AG09309 (cell line): ENCODE measurements around the gene CDH13.

Experiments used
- DNase-seq: peaks from one replicate; pipeline ENCODE4 v3.0.0-alpha.2; 2010; ENCODE audit warnings: low read depth
- H3K4me3 ChIP-seq: 2 replicates; pipeline ENCODE4 v1.5.1; 2011; ENCODE audit warnings: mild to moderate bottlenecking, low read depth, low read length, moderate library complexity; ENCODE audit not compliant: control insufficient read depth
- TF ChIP-seq, protein P1 (sequence below): IDR thresholded peaks from 2 replicates; pipeline ENCODE4 v1.5.1; 2011; ENCODE audit warnings: mild to moderate bottlenecking, low read depth, low read length, inconsistent platforms; ENCODE audit not compliant: insufficient read depth, control insufficient read depth; ENCODE audit errors: missing control alignments

The CDH13 gene

GRCh38 chr16:82703161-82703560 is 76.4 kb downstream of the CDH13 start:
- TF ChIP-seq, protein P1, sequence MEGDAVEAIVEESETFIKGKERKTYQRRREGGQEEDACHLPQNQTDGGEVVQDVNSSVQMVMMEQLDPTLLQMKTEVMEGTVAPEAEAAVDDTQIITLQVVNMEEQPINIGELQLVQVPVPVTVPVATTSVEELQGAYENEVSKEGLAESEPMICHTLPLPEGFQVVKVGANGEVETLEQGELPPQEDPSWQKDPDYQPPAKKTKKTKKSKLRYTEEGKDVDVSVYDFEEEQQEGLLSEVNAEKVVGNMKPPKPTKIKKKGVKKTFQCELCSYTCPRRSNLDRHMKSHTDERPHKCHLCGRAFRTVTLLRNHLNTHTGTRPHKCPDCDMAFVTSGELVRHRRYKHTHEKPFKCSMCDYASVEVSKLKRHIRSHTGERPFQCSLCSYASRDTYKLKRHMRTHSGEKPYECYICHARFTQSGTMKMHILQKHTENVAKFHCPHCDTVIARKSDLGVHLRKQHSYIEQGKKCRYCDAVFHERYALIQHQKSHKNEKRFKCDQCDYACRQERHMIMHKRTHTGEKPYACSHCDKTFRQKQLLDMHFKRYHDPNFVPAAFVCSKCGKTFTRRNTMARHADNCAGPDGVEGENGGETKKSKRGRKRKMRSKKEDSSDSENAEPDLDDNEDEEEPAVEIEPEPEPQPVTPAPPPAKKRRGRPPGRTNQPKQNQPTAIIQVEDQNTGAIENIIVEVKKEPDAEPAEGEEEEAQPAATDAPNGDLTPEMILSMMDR, result no peak
- no peak overlapping the region for H3K4me3 ChIP-seq
- no peak for DNase-seq

GRCh38 chr16:82703871-82704768 is 77.4 kb downstream of the CDH13 start:
- no peak overlapping the region for H3K4me3 ChIP-seq
- TF ChIP-seq, protein P1, result no peak
- no peak for DNase-seq

DNA sequence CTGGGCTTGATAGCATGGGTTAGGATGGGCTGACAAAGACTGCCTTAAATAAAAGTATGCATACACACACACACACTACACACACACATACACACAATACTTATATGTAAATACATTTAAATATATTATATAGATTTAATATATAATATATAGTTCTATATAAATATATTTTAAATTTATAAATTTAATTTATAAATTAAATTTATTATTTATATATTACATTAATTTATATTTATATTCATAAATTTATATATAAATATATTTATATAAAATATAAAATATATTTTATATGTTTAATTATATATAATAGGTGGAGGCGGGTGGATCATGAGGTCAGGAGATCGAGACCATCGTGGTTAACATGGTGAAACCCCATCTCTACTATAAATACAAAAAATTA is 83.2 kb downstream of the CDH13 start:
- no peak overlapping the region for H3K4me3 ChIP-seq
- no peak for DNase-seq
- TF ChIP-seq, protein P1, result no peak

- H3K4me3 ChIP-seq, result no peak overlapping the region
- TF ChIP-seq, protein P1, result no peak
- no peak for DNase-seq
These were observed 87.0 kb downstream of the CDH13 start for GRCh38 chr16:82713778-82714177.

GRCh38 chr16:82715160-82715559 is 88.4 kb downstream of the CDH13 start:
- TF ChIP-seq, protein P1, result no peak
- H3K4me3 ChIP-seq, result no peak overlapping the region
- no peak for DNase-seq

- TF ChIP-seq, protein P1, result no peak
- peak; percentile 14 for DNase-seq
- H3K4me3 ChIP-seq, result no peak overlapping the region
These were observed 89.1 kb downstream of the CDH13 start for GRCh38 chr16:82715833-82716232.
